SK-N-MC (cell line): ENCODE results near the gene GET3.

Experiments
- DNase-seq: peaks from one replicate; pipeline ENCODE4 v3.0.0-alpha.2; 2011; ENCODE audit warnings: low read depth, low spot score
- H3K27ac ChIP-seq: fragments of 200-600 bp; sonication (generic); 2 replicates; pipeline ENCODE4 v1.5.1; 2016; ENCODE audit warnings: mixed run types
- H3K36me3 ChIP-seq: fragments of 200-600 bp; sonication (generic); 2 replicates; pipeline ENCODE4 v1.6.1; 2017; ENCODE audit warnings: antibody characterized with exemption, low read length, mixed read lengths; ENCODE audit not compliant: insufficient read depth
- H3K4me3 ChIP-seq: fragments of 200-600 bp; sonication (generic); 2 replicates; pipeline ENCODE4 v1.5.1; 2016
- H3K9ac ChIP-seq: fragments of 200-600 bp; sonication (generic); 2 replicates; pipeline ENCODE4 v1.8.0; 2017; ENCODE audit warnings: mixed run types, mixed read lengths; ENCODE audit not compliant: insufficient read length
- H3K9me3 ChIP-seq: fragments of 200-600 bp; sonication (generic); 2 replicates; pipeline ENCODE4 v1.6.1; 2017; ENCODE audit warnings: low read depth, mild to moderate bottlenecking, antibody characterized with exemption, low read length, moderate library complexity, mixed read lengths
- EZH2 ChIP-seq: fragments of 200-600 bp; sonication (generic); IDR thresholded peaks from one replicate; pipeline ENCODE4 v1.6.1; 2017; ENCODE audit warnings: antibody characterized with exemption
- FOXP2 ChIP-seq: optimal IDR thresholded peaks from 2 replicates; pipeline ENCODE3; 2011; ENCODE audit warnings: mild to moderate bottlenecking, moderate library complexity; ENCODE audit not compliant: insufficient read depth; ENCODE audit errors: extremely low read length, control extremely low read depth
- POLR2AphosphoS5 ChIP-seq: IDR thresholded peaks from 2 replicates; pipeline ENCODE4 v1.6.1; 2012; ENCODE audit warnings: mild to moderate bottlenecking, low read depth, low read length, borderline replicate concordance

GET3 gene

GRCh38 chr19:12733369-12734214 is 3.7 kb upstream of the GET3 start:
- H3K27ac ChIP-seq: peak overlapping the region; percentile 86
- TF ChIP-seq FOXP2 (no peak), POLR2AphosphoS5 (no peak), EZH2 (no peak)
- H3K36me3 ChIP-seq: peaks cover 44% of the 10 kb centered on the region
- peak overlapping the region; percentile 97 for H3K9ac ChIP-seq
- no peaks in the 10 kb centered on the region for H3K9me3 ChIP-seq
- H3K4me3 ChIP-seq: peak overlapping the region; percentile 92
- DNase-seq: no peak

- H3K27ac ChIP-seq: no peak overlapping the region
- peaks cover 17% of the 10 kb centered on the region for H3K36me3 ChIP-seq
- no peaks in the 10 kb centered on the region for H3K9me3 ChIP-seq
- H3K9ac ChIP-seq: peak overlapping the region; percentile 97
- no peak for TF ChIP-seq FOXP2
- TF ChIP-seq EZH2: no peak
- no peak for TF ChIP-seq POLR2AphosphoS5
- H3K4me3 ChIP-seq: peak overlapping the region; percentile 94
- no peak for DNase-seq
Observed at GRCh38 chr19:12737835-12738351, 596 bp downstream of the GET3 start.

- H3K9ac ChIP-seq: no peak overlapping the region
- no peak overlapping the region for H3K27ac ChIP-seq
- no peak overlapping the region for H3K4me3 ChIP-seq
- H3K9me3 ChIP-seq: no peaks in the 10 kb centered on the region
- peaks cover 12% of the 10 kb centered on the region; the same call in 1 of the 2 replicates for H3K36me3 ChIP-seq
- TF ChIP-seq EZH2 (no peak), POLR2AphosphoS5 (no peak)
- DNase-seq: no peak
Observed at GRCh38 chr19:12745166-12745897, 8.0 kb downstream of the GET3 start.

- no peak for DNase-seq
- Histone ChIP-seq H3K9ac (no peak overlapping the region), H3K9me3 (no peaks in the 10 kb centered on the region), H3K36me3 (peaks cover 12% of the 10 kb centered on the region; the same call in 1 of the 2 replicates), H3K27ac (no peak overlapping the region), H3K4me3 (no peak overlapping the region)
- TF ChIP-seq FOXP2 (no peak), POLR2AphosphoS5 (no peak), EZH2 (no peak)
Observed at GRCh38 chr19:12748489-12748888, 11.2 kb downstream of the GET3 start.

- H3K36me3 ChIP-seq: peaks cover 12% of the 10 kb centered on the region; the same call in 1 of the 2 replicates
- no peaks in the 10 kb centered on the region for H3K9me3 ChIP-seq
- no peak overlapping the region for H3K27ac ChIP-seq
- TF ChIP-seq POLR2AphosphoS5 (no peak), FOXP2 (no peak), EZH2 (no peak)
- peak overlapping the region; percentile 57 for H3K4me3 ChIP-seq
- H3K9ac ChIP-seq: no peak overlapping the region
- DNase-seq: no peak
Observed at GRCh38 chr19:12749938-12750521, 12.7 kb downstream of the GET3 start.

GRCh38 chr19:12750851-12751250 is 13.6 kb downstream of the GET3 start:
- DNase-seq: no peak
- no peak overlapping the region for H3K9ac ChIP-seq
- no peak overlapping the region for H3K27ac ChIP-seq

GRCh38 chr19:12751635-12752034 is 14.3 kb downstream of the GET3 start, which contains the start of gene BEST2:
Gene BEST2, plus strand, starts transcription at chr19:12751791. Its CDS starts 802 bp downstream, at chr19:12752593.
- H3K9ac ChIP-seq: no peak within 1 kb of the TSS
- H3K4me3 ChIP-seq: no peak within 1 kb of the TSS
- DNase-seq: no peak
- H3K9me3 ChIP-seq: no peaks in the 10 kb centered on the region
- H3K36me3 ChIP-seq: peaks cover 12% of the 10 kb centered on the region; the same call in 1 of the 2 replicates
- no peak within 1 kb of the TSS for H3K27ac ChIP-seq
- no peak for TF ChIP-seq POLR2AphosphoS5
- no peak for TF ChIP-seq FOXP2
- no peak for TF ChIP-seq EZH2

More at GRCh38 chr19:12750851-12751250, 13.6 kb downstream of the GET3 start:
- Histone ChIP-seq H3K9me3 (no peaks in the 10 kb centered on the region), H3K36me3 (peaks cover 12% of the 10 kb centered on the region; the same call in 1 of the 2 replicates), H3K4me3 (no peak overlapping the region)
- no peak for TF ChIP-seq EZH2
- no peak for TF ChIP-seq POLR2AphosphoS5
- TF ChIP-seq FOXP2: no peak

GRCh38 chr19:12752056-12752781 is 14.9 kb downstream of the GET3 start:
- Histone ChIP-seq H3K4me3 (no peak overlapping the region), H3K36me3 (peaks cover 8% of the 10 kb centered on the region; the same call in 1 of the 2 replicates), H3K9ac (no peak overlapping the region), H3K9me3 (no peaks in the 10 kb centered on the region), H3K27ac (no peak overlapping the region)
- TF ChIP-seq POLR2AphosphoS5 (no peak), EZH2 (no peak), FOXP2 (no peak)
- no peak for DNase-seq
